ENCODE data around the gene CERCAM. TPM values are rescaled to one million over a fixed set of nuclear protein-coding genes. Genes with fewer than 3 reads are reported as not detected.

The CERCAM gene
- total RNA-seq, 1 experiment from 2014 or later, result 12.2 TPM

- no peaks in the 10 kb centered on the region for H3K27me3 ChIP-seq (ENCODE audit: low read length)
- H2AFZ ChIP-seq (ENCODE audit: low read length), result no peak overlapping the region
- H3K4me1 ChIP-seq (ENCODE audit: low read length), result no peaks in the 10 kb centered on the region
- no peak overlapping the region for H3K4me3 ChIP-seq (ENCODE audit: low read length)
- DNase-seq, result no peak
- no peaks in the 10 kb centered on the region for H3K9me3 ChIP-seq (ENCODE audit: low read length)
- H3K36me3 ChIP-seq (ENCODE audit: insufficient read depth, low read length), result no peaks in the 10 kb centered on the region
- no peak overlapping the region for H3K27ac ChIP-seq (ENCODE audit: low read length)
- H3K4me2 ChIP-seq (ENCODE audit: low read depth, low read length, poor library complexity, severe bottlenecking), result no peak overlapping the region
- no peaks in the 10 kb centered on the region for H3K9me2 ChIP-seq (replicated peaks; ENCODE audit: insufficient read depth, low read length)
- no peak overlapping the region for H3K9ac ChIP-seq (ENCODE audit: low read length)
- no peaks in the 10 kb centered on the region for H3K79me2 ChIP-seq (ENCODE audit: low read length)
- H4K20me1 ChIP-seq (ENCODE audit: insufficient read depth, low read depth, low read length), result no peaks in the 10 kb centered on the region
These were observed 8.2 kb downstream of the CERCAM start for GRCh38 chr9:128428644-128429512.

GRCh38 chr9:128429513-128430086 lies 8.9 kb downstream of the CERCAM start:
- Histone ChIP-seq H3K4me2 (ENCODE audit: low read depth, low read length, poor library complexity, severe bottlenecking) (no peak overlapping the region), H4K20me1 (ENCODE audit: insufficient read depth, low read depth, low read length) (no peaks in the 10 kb centered on the region), H3K4me1 (ENCODE audit: low read length) (no peaks in the 10 kb centered on the region), H3K79me2 (ENCODE audit: low read length) (no peaks in the 10 kb centered on the region), H3K9ac (ENCODE audit: low read length) (no peak overlapping the region), H3K27ac (ENCODE audit: low read length) (no peak overlapping the region), H2AFZ (ENCODE audit: low read length) (no peak overlapping the region), H3K36me3 (ENCODE audit: insufficient read depth, low read length) (no peaks in the 10 kb centered on the region), H3K4me3 (ENCODE audit: low read length) (no peak overlapping the region), H3K9me3 (ENCODE audit: low read length) (no peaks in the 10 kb centered on the region), H3K27me3 (ENCODE audit: low read length) (no peaks in the 10 kb centered on the region), H3K9me2 (replicated peaks; ENCODE audit: insufficient read depth, low read length) (no peaks in the 10 kb centered on the region)
- DNase-seq, result no peak

DNA sequence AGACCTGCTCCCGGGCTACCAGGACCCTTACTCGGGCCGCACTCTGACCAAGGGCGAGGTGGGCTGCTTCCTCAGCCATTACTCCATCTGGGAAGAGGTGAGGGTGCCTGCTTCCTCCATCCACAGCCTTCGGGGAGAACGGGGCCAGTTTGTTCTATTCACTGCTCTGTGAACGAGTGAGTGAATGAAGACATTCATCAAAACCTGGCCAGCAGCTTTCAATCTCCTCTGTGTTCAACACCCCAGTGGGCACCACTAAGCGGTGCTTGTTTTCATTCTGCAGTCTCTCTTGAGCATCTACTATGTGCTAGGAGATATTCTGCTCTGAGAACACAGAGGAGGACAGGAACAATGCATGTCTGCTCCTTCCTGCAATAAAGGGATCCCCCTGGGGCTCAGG lies 10.6 kb downstream of the CERCAM start:
- no peaks in the 10 kb centered on the region for H3K79me2 ChIP-seq (ENCODE audit: low read length)

DNA sequence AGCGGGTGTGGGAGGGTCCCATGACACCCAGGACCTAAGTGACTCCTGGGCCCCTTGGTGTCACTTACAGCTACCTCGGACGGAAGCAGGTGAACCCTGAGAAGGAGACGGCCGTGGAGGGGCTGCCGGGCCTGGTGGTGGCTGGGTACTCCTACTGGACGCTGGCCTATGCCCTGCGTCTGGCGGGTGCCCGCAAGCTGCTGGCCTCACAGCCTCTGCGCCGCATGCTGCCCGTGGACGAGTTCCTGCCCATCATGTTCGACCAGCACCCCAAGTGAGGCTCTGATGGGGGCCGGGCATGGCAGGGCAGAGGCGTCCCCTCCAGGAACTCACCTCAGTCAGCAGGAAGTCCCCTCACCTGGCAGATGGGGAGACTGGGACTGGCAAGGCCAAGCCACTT lies 13.7 kb downstream of the CERCAM start:
- no peaks in the 10 kb centered on the region for H3K9me3 ChIP-seq (ENCODE audit: low read length)
- H3K4me2 ChIP-seq (ENCODE audit: low read depth, low read length, poor library complexity, severe bottlenecking), result no peak overlapping the region
- H3K9ac ChIP-seq (ENCODE audit: low read length), result no peak overlapping the region
- no peak for DNase-seq
- H3K36me3 ChIP-seq (ENCODE audit: insufficient read depth, low read length), result no peaks in the 10 kb centered on the region
- no peaks in the 10 kb centered on the region for H3K9me2 ChIP-seq (replicated peaks; ENCODE audit: insufficient read depth, low read length)
- no peak overlapping the region for H3K27ac ChIP-seq (ENCODE audit: low read length)
- H3K4me3 ChIP-seq (ENCODE audit: low read length), result no peak overlapping the region
- peaks cover 12% of the 10 kb centered on the region for H3K4me1 ChIP-seq (ENCODE audit: low read length)
- H2AFZ ChIP-seq (ENCODE audit: low read length), result no peak overlapping the region
- H3K79me2 ChIP-seq (ENCODE audit: low read length), result no peaks in the 10 kb centered on the region
- H4K20me1 ChIP-seq (ENCODE audit: insufficient read depth, low read depth, low read length), result no peaks in the 10 kb centered on the region
- H3K27me3 ChIP-seq (ENCODE audit: low read length), result no peaks in the 10 kb centered on the region

More for the DNA sequence above, 10.6 kb downstream of the CERCAM start:
- H3K36me3 ChIP-seq (ENCODE audit: insufficient read depth, low read length), result no peaks in the 10 kb centered on the region
- DNase-seq, result no peak
- H3K9ac ChIP-seq (ENCODE audit: low read length), result no peak overlapping the region
- H3K9me2 ChIP-seq (replicated peaks; ENCODE audit: insufficient read depth, low read length), result no peaks in the 10 kb centered on the region
- no peak overlapping the region for H3K4me2 ChIP-seq (ENCODE audit: low read depth, low read length, poor library complexity, severe bottlenecking)
- H2AFZ ChIP-seq (ENCODE audit: low read length), result no peak overlapping the region
- no peak overlapping the region for H3K4me3 ChIP-seq (ENCODE audit: low read length)
- H3K9me3 ChIP-seq (ENCODE audit: low read length), result no peaks in the 10 kb centered on the region
- H3K4me1 ChIP-seq (ENCODE audit: low read length), result no peaks in the 10 kb centered on the region
- H3K27me3 ChIP-seq (ENCODE audit: low read length), result no peaks in the 10 kb centered on the region
- H3K27ac ChIP-seq (ENCODE audit: low read length), result no peak overlapping the region
- H4K20me1 ChIP-seq (ENCODE audit: insufficient read depth, low read depth, low read length), result no peaks in the 10 kb centered on the region

GRCh38 chr9:128435611-128436010 lies 15.0 kb downstream of the CERCAM start:
- H3K27me3 ChIP-seq (ENCODE audit: low read length), result no peaks in the 10 kb centered on the region
- no peak for DNase-seq
- H3K4me1 ChIP-seq (ENCODE audit: low read length), result peaks cover 16% of the 10 kb centered on the region
- H3K4me3 ChIP-seq (ENCODE audit: low read length), result no peak overlapping the region
- H3K36me3 ChIP-seq (ENCODE audit: insufficient read depth, low read length), result no peaks in the 10 kb centered on the region
- no peaks in the 10 kb centered on the region for H3K9me3 ChIP-seq (ENCODE audit: low read length)
- H3K27ac ChIP-seq (ENCODE audit: low read length), result no peak overlapping the region
- no peak overlapping the region for H3K9ac ChIP-seq (ENCODE audit: low read length)
- no peak overlapping the region for H3K4me2 ChIP-seq (ENCODE audit: low read depth, low read length, poor library complexity, severe bottlenecking)
- no peaks in the 10 kb centered on the region for H4K20me1 ChIP-seq (ENCODE audit: insufficient read depth, low read depth, low read length)
- no peak overlapping the region for H2AFZ ChIP-seq (ENCODE audit: low read length)
- H3K9me2 ChIP-seq (replicated peaks; ENCODE audit: insufficient read depth, low read length), result no peaks in the 10 kb centered on the region
- H3K79me2 ChIP-seq (ENCODE audit: low read length), result no peaks in the 10 kb centered on the region

- peak overlapping the region; percentile 40 for H2AFZ ChIP-seq (ENCODE audit: low read length)
- H3K79me2 ChIP-seq (ENCODE audit: low read length), result no peaks in the 10 kb centered on the region
- H4K20me1 ChIP-seq (ENCODE audit: insufficient read depth, low read depth, low read length), result no peaks in the 10 kb centered on the region
- peak; percentile 95 for DNase-seq
- H3K4me3 ChIP-seq (ENCODE audit: low read length), result peak overlapping the region; percentile 65
- H3K27ac ChIP-seq (ENCODE audit: low read length), result peak overlapping the region; percentile 92
- no peaks in the 10 kb centered on the region for H3K9me2 ChIP-seq (replicated peaks; ENCODE audit: insufficient read depth, low read length)
- no peaks in the 10 kb centered on the region for H3K27me3 ChIP-seq (ENCODE audit: low read length)
- H3K9me3 ChIP-seq (ENCODE audit: low read length), result no peaks in the 10 kb centered on the region
- no peaks in the 10 kb centered on the region for H3K36me3 ChIP-seq (ENCODE audit: insufficient read depth, low read length)
- peak overlapping the region; percentile 70 for H3K9ac ChIP-seq (ENCODE audit: low read length)
- peak overlapping the region; percentile 90 for H3K4me2 ChIP-seq (ENCODE audit: low read depth, low read length, poor library complexity, severe bottlenecking)
- H3K4me1 ChIP-seq (ENCODE audit: low read length), result peaks cover 16% of the 10 kb centered on the region
These were observed 17.9 kb downstream of the CERCAM start for GRCh38 chr9:128438343-128439109.

GRCh38 chr9:128439273-128439672 lies 18.6 kb downstream of the CERCAM start:
- Histone ChIP-seq H3K9ac (ENCODE audit: low read length) (peak overlapping the region; percentile 70), H3K9me3 (ENCODE audit: low read length) (no peaks in the 10 kb centered on the region), H4K20me1 (ENCODE audit: insufficient read depth, low read depth, low read length) (no peaks in the 10 kb centered on the region), H3K4me1 (ENCODE audit: low read length) (peaks cover 16% of the 10 kb centered on the region), H3K27ac (ENCODE audit: low read length) (peak overlapping the region; percentile 92), H3K9me2 (replicated peaks; ENCODE audit: insufficient read depth, low read length) (no peaks in the 10 kb centered on the region), H3K27me3 (ENCODE audit: low read length) (no peaks in the 10 kb centered on the region), H3K4me2 (ENCODE audit: low read depth, low read length, poor library complexity, severe bottlenecking) (peak overlapping the region; percentile 90), H3K79me2 (ENCODE audit: low read length) (no peaks in the 10 kb centered on the region), H3K4me3 (ENCODE audit: low read length) (peak overlapping the region; percentile 65), H2AFZ (ENCODE audit: low read length) (peak overlapping the region; percentile 40), H3K36me3 (ENCODE audit: insufficient read depth, low read length) (no peaks in the 10 kb centered on the region)
- DNase-seq, result peak; percentile 91

- Histone ChIP-seq H3K79me2 (ENCODE audit: low read length) (no peaks in the 10 kb centered on the region), H3K27me3 (ENCODE audit: low read length) (no peaks in the 10 kb centered on the region), H3K27ac (ENCODE audit: low read length) (no peak overlapping the region), H3K4me1 (ENCODE audit: low read length) (peaks cover 16% of the 10 kb centered on the region), H4K20me1 (ENCODE audit: insufficient read depth, low read depth, low read length) (no peaks in the 10 kb centered on the region), H3K4me2 (ENCODE audit: low read depth, low read length, poor library complexity, severe bottlenecking) (no peak overlapping the region), H2AFZ (ENCODE audit: low read length) (no peak overlapping the region), H3K36me3 (ENCODE audit: insufficient read depth, low read length) (no peaks in the 10 kb centered on the region), H3K9me2 (replicated peaks; ENCODE audit: insufficient read depth, low read length) (no peaks in the 10 kb centered on the region), H3K9ac (ENCODE audit: low read length) (no peak overlapping the region), H3K4me3 (ENCODE audit: low read length) (no peak overlapping the region), H3K9me3 (ENCODE audit: low read length) (no peaks in the 10 kb centered on the region)
- DNase-seq, result no peak
These were observed 21.5 kb downstream of the CERCAM start for GRCh38 chr9:128442150-128442549.

Data from Karpas-422 (cell line).